ENCODE data around the gene DPF3.

Gene DPF3

DNA sequence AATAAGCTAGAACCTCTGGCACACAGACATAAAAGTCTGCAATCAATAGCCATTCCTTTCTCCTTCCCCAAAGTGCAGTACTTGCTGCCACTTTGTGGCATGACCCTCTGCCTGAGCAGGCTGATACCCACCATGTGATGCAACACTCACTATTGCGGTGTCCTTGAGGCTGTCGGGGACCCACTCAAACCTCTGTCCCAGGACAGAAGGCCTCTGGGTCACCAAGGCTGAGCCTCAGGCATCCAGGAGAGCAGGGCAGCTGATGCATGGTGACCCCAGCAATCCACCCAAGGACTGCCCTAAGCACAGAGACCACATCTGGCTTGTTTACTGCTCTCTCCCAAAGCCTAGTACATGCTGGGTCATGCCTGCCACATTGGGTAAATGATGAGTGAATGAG, 114.2 kb downstream of the DPF3 start:
- TF ChIP-seq EZH2phosphoT487 (IDR thresholded peaks at IDR 0.05; ENCODE audit: low read length) (no peak), EZH2 (optimal IDR thresholded peaks at IDR 0.05; ENCODE audit: low read depth, low read length) (no peak)
- TF ChIP-seq, protein P1, sequence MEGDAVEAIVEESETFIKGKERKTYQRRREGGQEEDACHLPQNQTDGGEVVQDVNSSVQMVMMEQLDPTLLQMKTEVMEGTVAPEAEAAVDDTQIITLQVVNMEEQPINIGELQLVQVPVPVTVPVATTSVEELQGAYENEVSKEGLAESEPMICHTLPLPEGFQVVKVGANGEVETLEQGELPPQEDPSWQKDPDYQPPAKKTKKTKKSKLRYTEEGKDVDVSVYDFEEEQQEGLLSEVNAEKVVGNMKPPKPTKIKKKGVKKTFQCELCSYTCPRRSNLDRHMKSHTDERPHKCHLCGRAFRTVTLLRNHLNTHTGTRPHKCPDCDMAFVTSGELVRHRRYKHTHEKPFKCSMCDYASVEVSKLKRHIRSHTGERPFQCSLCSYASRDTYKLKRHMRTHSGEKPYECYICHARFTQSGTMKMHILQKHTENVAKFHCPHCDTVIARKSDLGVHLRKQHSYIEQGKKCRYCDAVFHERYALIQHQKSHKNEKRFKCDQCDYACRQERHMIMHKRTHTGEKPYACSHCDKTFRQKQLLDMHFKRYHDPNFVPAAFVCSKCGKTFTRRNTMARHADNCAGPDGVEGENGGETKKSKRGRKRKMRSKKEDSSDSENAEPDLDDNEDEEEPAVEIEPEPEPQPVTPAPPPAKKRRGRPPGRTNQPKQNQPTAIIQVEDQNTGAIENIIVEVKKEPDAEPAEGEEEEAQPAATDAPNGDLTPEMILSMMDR (IDR thresholded peaks at IDR 0.05; ENCODE audit: low read length): no peak
- Histone ChIP-seq H3K27ac (ENCODE audit: low read length) (no peak overlapping the region), H3K27me3 (replicated peaks; ENCODE audit: insufficient read depth, low read length) (no peaks in the 10 kb centered on the region), H4K20me1 (ENCODE audit: insufficient read depth, low read length) (no peaks in the 10 kb centered on the region), H2AFZ (ENCODE audit: low read length) (no peak overlapping the region), H3K9me2 (replicated peaks; ENCODE audit: insufficient read depth, low read length) (no peaks in the 10 kb centered on the region), H3K4me1 (ENCODE audit: low read length) (0 out of 2 replicates have a peak, but pooled peaks cover 3% of the 10 kb centered on the region), H3K36me3 (replicated peaks; ENCODE audit: insufficient read depth, low read length) (no peaks in the 10 kb centered on the region), H3K9me3 (replicated peaks; ENCODE audit: insufficient read depth, low read length) (no peaks in the 10 kb centered on the region), H3F3A (ENCODE audit: insufficient read depth, low read length) (no peaks in the 10 kb centered on the region), H3K79me2 (ENCODE audit: low read length) (peaks cover 86% of the 10 kb centered on the region), H3K4me3 (ENCODE audit: low read length) (no peak overlapping the region), H3K4me2 (ENCODE audit: low read depth, low read length) (no peak overlapping the region), H3K9ac (ENCODE audit: low read length) (no peak overlapping the region)
- no peak for DNase-seq

DNA sequence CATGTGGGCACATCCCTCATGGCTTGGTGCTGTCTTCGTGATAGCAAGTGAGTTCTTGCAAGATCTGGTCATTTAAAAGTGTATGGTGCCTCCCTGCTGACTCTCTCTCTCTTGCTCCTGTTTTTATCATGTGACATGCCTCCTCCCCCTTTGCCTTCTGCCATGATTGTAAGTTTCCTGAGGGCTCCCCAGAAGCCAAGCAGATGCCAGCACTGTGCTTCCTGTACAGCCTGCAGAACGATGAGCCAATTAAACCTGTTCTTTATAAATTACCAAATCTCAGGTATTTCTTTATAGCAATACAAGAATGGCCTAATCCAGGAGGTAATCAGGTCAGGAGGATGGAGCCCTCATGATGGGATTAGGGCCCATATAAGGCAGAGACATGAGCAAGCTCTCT, 116.3 kb downstream of the DPF3 start:
- H3K4me3 ChIP-seq (ENCODE audit: low read length): no peak overlapping the region
- no peak for DNase-seq
- H3K79me2 ChIP-seq (ENCODE audit: low read length): peaks cover 87% of the 10 kb centered on the region
- no peaks in the 10 kb centered on the region for H3K9me3 ChIP-seq (replicated peaks; ENCODE audit: insufficient read depth, low read length)
- H3K9ac ChIP-seq (ENCODE audit: low read length): no peak overlapping the region
- TF ChIP-seq EZH2phosphoT487 (IDR thresholded peaks at IDR 0.05; ENCODE audit: low read length) (no peak), EZH2 (optimal IDR thresholded peaks at IDR 0.05; ENCODE audit: low read depth, low read length) (no peak)
- TF ChIP-seq, protein P1 (IDR thresholded peaks at IDR 0.05; ENCODE audit: low read length): no peak
- no peak overlapping the region for H2AFZ ChIP-seq (ENCODE audit: low read length)
- no peaks in the 10 kb centered on the region for H3K36me3 ChIP-seq (replicated peaks; ENCODE audit: insufficient read depth, low read length)
- no peaks in the 10 kb centered on the region for H3F3A ChIP-seq (ENCODE audit: insufficient read depth, low read length)
- H3K9me2 ChIP-seq (replicated peaks; ENCODE audit: insufficient read depth, low read length): no peaks in the 10 kb centered on the region
- no peak overlapping the region for H3K27ac ChIP-seq (ENCODE audit: low read length)
- 0 out of 2 replicates have a peak, but pooled peaks cover 4% of the 10 kb centered on the region for H3K4me1 ChIP-seq (ENCODE audit: low read length)
- H3K4me2 ChIP-seq (ENCODE audit: low read depth, low read length): no peak overlapping the region
- H3K27me3 ChIP-seq (replicated peaks; ENCODE audit: insufficient read depth, low read length): no peaks in the 10 kb centered on the region
- H4K20me1 ChIP-seq (ENCODE audit: insufficient read depth, low read length): no peaks in the 10 kb centered on the region

DNA sequence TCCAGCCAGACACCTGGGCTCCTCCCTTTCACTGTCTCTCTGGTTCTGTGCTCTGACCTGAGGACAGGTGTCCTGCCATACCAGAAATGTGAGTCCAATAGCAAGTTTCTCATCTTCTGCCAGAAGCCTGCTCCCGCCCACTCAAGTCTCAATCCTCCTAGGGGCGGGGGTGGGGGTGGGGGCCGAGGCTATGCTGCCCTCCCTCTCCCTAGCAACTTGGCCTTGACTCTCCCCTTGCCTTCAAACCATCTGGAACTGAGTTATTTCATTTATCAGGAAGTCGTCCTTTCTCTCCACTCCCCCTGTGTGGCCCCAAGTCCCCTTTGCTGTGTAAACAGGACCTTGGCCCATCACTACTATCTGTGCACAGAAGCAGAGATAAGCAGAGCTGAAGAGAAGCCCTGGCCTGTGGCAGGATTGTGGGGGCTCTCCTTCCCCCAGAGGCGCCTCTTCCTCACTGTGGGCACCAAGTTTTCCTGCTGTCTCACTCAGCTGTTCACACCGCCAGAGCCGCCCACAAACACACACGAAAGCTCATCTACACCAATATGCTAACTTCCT, 117.1 kb downstream of the DPF3 start:
- H3K4me1 ChIP-seq (ENCODE audit: low read length): 0 out of 2 replicates have a peak, but pooled peaks cover 4% of the 10 kb centered on the region
- no peaks in the 10 kb centered on the region for H3K9me2 ChIP-seq (replicated peaks; ENCODE audit: insufficient read depth, low read length)
- no peak overlapping the region for H2AFZ ChIP-seq (ENCODE audit: low read length)
- peaks cover 88% of the 10 kb centered on the region for H3K79me2 ChIP-seq (ENCODE audit: low read length)
- no peak overlapping the region for H3K4me3 ChIP-seq (ENCODE audit: low read length)
- no peak overlapping the region for H3K9ac ChIP-seq (ENCODE audit: low read length)
- no peaks in the 10 kb centered on the region for H3K36me3 ChIP-seq (replicated peaks; ENCODE audit: insufficient read depth, low read length)
- no peaks in the 10 kb centered on the region for H4K20me1 ChIP-seq (ENCODE audit: insufficient read depth, low read length)
- no peak overlapping the region for H3K27ac ChIP-seq (ENCODE audit: low read length)
- no peaks in the 10 kb centered on the region for H3K9me3 ChIP-seq (replicated peaks; ENCODE audit: insufficient read depth, low read length)
- no peaks in the 10 kb centered on the region for H3K27me3 ChIP-seq (replicated peaks; ENCODE audit: insufficient read depth, low read length)
- TF ChIP-seq EZH2phosphoT487 (IDR thresholded peaks at IDR 0.05; ENCODE audit: low read length) (no peak), EZH2 (optimal IDR thresholded peaks at IDR 0.05; ENCODE audit: low read depth, low read length) (no peak)
- TF ChIP-seq, protein P1 (IDR thresholded peaks at IDR 0.05; ENCODE audit: low read length): no peak
- no peaks in the 10 kb centered on the region for H3F3A ChIP-seq (ENCODE audit: insufficient read depth, low read length)
- no peak for DNase-seq
- no peak overlapping the region for H3K4me2 ChIP-seq (ENCODE audit: low read depth, low read length)
